HG03520 (cell line): Measurements from ENCODE around the gene RAPGEF5.

ENCODE experiments used
- ATAC-seq: cut with Tn5 transposase; IDR thresholded peaks from one replicate; pipeline ENCODE4 v1.9.1; 2021; ENCODE audit warnings: mild to moderate bottlenecking, moderate library complexity; ENCODE audit not compliant: unreplicated experiment

The RAPGEF5 gene

GRCh38 chr7:22317632-22318031 is 39.3 kb downstream of the RAPGEF5 start:
- no peak for ATAC-seq

DNA sequence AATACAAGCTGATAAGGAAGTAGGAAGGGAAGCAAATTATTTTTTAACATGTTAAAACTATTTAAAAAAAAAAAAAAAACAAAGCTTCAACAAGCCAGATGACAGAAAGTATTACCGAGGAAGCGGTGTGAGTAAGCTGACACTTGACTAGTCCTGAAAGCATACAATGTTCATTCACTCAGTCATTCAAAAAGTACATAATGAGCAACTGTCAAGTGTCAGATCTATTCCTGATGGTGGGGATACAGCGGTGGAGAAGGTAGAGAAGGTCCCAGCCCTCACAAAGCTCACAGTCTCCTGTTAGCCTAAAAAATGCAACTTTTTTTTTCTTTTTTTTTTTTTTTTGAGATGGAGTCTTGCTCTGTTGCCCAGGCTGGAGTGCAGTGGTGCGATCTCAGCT is 40.0 kb downstream of the RAPGEF5 start:
- ATAC-seq = no peak

DNA sequence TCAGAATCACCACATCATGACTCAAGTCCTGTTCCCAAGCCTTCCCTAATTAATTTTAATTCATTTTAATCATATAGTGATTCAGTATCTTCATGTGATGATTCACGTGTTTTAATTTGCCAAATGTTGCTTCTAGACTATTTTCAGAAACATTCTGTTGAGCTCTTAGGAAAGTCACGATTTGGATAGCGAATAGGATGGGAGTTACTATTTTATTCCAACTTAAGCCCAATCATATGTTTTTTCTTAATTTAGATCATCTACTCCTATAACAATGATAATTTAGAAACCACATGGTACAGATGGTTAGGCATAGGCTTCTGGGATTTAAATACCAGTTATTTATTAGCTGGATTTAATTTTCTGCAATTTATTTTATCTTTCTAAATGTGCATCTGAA is 49.1 kb downstream of the RAPGEF5 start:
- no peak for ATAC-seq

GRCh38 chr7:22305706-22306105 is 51.2 kb downstream of the RAPGEF5 start:
- no peak for ATAC-seq

- ATAC-seq = no peak
Measured at GRCh38 chr7:22302951-22303423, 54.0 kb downstream of the RAPGEF5 start.

GRCh38 chr7:22302193-22302592 is 54.8 kb downstream of the RAPGEF5 start:
- ATAC-seq = no peak

GRCh38 chr7:22301790-22302189 is 55.2 kb downstream of the RAPGEF5 start:
- no peak for ATAC-seq

- ATAC-seq = no peak
Measured at GRCh38 chr7:22300839-22301238, 56.1 kb downstream of the RAPGEF5 start.

DNA sequence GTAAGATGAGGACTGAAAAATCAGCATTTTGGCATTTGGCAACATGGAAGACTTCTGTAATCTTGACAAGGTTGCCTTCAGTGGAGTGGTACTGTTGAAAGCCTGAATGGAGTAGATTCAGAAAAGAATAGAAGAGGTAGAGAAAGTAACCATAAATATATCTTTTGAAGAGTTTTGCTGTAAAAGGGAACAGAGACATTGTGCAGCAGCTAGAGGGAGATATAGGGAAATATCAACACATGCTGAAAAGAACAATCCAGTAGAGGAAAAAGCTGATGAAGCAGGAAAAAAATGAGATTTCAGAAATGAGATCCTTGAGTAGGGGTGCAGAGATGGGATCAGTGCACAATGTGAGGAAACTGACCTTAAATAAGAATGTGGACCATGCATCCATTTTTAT is 60.0 kb downstream of the RAPGEF5 start:
- no peak for ATAC-seq

DNA sequence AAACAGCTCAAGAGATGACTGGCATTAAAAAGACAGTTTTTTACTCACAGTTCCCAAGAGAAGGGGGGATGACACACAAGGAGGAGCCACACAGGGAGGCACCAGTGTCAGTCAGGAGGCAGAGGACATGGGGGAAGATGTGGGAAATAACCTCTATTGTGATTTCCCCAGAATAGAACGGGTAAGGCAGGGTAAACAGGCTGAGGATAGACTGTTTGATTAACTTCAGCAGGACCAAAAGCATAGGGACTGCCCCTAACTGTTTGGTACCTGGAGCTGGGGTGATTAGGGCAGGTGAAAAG is 60.7 kb downstream of the RAPGEF5 start:
- ATAC-seq = no peak

- no peak for ATAC-seq
Measured at GRCh38 chr7:22295402-22296264, 61.3 kb downstream of the RAPGEF5 start.

- ATAC-seq = no peak
Measured at GRCh38 chr7:22292531-22292930, 64.4 kb downstream of the RAPGEF5 start.

- ATAC-seq = no peak
Measured at GRCh38 chr7:22291977-22292376, 65.0 kb downstream of the RAPGEF5 start.

DNA sequence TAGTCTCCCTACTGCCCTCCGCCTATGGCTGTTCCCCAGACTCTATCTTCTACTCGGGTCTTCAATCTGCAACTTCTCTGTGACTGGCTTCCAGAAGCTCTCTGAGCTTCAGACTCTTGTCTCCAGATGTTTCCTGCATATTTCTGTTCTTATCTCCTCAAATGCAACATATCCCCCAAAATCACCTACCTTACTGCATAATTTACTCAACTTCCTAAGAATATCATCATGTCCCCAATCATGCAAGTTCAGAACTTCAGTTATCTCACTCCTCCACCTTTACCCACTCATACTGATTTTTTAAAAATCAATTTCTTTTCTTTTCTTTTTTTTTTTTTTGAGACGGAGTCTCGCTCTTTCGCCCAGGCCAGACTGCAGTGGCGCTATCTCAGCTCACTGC is 68.8 kb downstream of the RAPGEF5 start:
- ATAC-seq = no peak

DNA sequence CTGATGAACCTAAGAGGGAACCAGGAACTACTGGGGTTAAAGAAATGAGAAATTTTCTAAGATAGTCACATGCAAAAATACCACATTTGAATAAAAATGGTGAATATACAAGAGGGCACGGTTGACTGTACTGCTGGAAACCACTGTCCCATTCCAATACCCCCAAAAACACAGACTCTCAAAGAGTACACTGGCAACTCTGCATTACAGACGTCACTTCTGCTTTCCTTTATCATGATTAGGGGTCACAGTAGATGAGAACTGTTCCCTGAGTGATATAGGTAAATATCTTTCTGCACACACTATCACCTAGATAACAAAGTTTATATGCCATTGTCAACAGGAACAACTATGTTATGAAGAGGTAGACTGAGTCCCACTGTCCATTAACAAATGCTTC is 69.5 kb downstream of the RAPGEF5 start:
- no peak for ATAC-seq

- ATAC-seq = no peak
Measured at GRCh38 chr7:22286436-22286835, 70.5 kb downstream of the RAPGEF5 start.

GRCh38 chr7:22281481-22281880 is 75.5 kb downstream of the RAPGEF5 start:
- ATAC-seq = no peak

- no peak for ATAC-seq
Measured at GRCh38 chr7:22280031-22280430, 76.9 kb downstream of the RAPGEF5 start.

DNA sequence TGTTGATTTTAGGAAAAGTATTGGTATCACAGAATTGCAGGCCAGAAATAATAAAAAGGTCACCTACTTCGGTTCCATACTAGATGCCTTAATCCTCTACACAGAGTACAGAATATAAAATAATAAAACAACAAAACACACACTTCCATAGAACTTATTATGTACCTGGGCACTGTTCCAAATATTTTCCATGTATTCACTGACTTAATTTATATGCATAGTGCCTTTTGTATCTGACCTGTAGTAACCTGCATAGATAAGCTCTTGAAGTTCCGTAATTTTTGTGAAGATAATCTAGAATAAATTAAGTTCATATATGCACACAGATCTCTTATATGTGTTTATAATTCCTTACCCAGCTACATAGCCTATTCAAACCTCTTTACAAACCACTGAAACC is 78.3 kb downstream of the RAPGEF5 start:
- no peak for ATAC-seq

DNA sequence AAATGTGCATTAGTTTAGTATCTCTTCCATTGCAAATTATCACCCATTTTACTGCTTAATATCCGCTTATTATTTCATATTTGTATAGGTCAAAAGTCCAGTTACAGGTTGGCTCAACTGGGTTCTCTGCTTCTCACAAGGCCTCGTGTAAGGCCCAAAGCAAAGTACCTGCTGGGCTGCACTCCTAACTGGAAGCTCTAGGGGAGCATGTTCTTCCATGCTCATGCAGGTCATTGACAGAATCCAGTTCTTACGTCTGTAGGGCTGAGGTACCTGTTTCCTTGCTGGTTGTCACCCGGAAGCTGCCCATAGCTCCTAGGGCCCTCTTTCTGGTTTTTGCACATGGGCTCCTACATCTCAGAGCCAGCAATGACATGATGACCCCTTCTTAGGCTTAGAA is 79.6 kb downstream of the RAPGEF5 start:
- no peak for ATAC-seq

DNA sequence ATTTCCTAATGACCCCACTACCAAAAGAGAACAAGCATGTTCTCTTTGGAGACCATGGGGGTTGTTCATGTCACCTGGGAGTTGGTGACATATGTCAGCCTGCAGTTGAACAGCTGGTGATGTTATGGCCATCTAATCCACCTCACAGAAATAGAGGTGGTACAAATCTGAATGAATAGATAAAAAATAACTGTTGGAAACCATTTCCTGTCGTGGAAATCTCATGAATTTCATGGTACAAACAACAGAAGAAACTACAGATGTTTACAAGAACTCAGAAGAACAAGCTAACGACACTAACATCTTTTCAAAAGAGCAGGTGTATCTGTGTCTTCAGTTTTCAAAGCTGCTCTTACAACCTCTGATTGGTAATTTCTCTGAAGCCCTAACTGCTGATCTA is 81.3 kb downstream of the RAPGEF5 start:
- no peak for ATAC-seq

- no peak for ATAC-seq
Measured at GRCh38 chr7:22271311-22271710, 85.6 kb downstream of the RAPGEF5 start.

- ATAC-seq = no peak
Measured at GRCh38 chr7:22270371-22270770, 86.6 kb downstream of the RAPGEF5 start.
